NCI-H446 treated with DMSO at 0.1 percent for 48 hours (cell line): ENCODE data around the gene SERPIND1.
"Not testable (repeated sequence)": the region's sequence is repeated elsewhere in the genome, so short reads cannot be mapped to it uniquely, and the experiment has no call there.

Experiments
- DNase-seq: peaks from one replicate; lab custom pipeline; 2025; lab: John Stamatoyannopoulos, UW

The SERPIND1 gene

GRCh38 chr22:20815477-20816050, 41.7 kb downstream of the SERPIND1 start:
- DNase-seq: no peak

DNA sequence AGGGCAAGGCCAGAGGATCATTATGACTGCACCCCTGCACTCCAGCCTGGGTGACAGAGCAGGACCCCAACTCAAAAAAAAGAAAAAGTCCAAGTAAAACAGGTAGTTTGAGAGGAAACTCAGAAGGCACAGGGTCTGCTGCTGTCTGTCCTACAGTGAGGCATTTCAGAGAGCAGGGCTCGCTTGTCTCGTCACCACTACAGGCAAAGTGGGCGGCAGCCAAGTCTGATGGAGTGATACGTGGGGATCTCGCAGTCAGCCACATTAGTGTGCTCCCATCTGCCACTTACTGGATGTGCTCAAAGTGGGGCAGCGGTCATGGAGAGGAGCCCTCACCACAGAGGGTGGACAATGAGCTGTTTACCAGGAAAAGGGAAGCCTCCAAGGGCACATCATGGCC, 42.6 kb downstream of the SERPIND1 start:
- DNase-seq: no peak

GRCh38 chr22:20818471-20818870, 44.6 kb downstream of the SERPIND1 start:
- DNase-seq: no peak

DNA sequence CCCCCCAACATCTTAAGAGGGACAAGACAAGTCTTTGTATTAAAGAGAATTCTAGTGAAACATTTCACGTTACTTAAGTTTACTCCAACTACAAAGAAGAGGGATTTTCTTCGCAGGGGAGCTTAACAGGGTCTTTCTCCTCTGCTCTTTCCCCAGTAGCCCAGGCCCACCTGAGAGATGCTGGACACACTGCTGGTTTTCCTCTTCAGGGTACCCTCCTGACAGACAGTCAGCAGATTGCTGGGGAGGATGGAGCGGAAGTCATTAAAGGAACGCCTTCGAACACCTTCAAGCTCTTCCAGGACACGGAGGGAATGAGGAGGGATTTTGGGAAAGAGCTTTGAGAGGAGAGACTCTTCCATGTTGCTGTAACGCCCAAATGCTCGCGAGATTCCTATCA, 45.6 kb downstream of the SERPIND1 start:
- DNase-seq: no peak

- not testable (repeated sequence) for DNase-seq
Measured at GRCh38 chr22:20821717-20822239, 47.9 kb downstream of the SERPIND1 start.

- no peak for DNase-seq
Measured at GRCh38 chr22:20822240-20822639, 48.3 kb downstream of the SERPIND1 start.

DNA sequence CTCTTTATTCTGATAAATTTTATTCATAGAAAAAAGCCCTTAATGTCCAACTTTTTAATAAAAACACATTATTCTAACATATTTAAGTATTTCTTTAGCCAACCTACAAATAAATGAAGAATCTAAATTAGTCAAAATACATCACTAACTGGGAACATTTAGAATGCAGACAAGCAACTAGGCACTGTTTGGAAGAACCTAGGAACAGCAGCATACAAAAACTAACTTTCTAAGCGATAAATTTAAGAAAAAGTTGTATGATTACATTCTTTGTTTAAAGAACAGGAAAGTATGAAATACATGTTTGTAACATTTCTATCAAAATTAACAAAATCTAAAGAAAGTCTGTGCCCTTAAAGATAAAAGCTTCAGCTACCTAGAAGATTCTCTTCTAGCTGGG, 49.4 kb downstream of the SERPIND1 start:
- no peak for DNase-seq

DNA sequence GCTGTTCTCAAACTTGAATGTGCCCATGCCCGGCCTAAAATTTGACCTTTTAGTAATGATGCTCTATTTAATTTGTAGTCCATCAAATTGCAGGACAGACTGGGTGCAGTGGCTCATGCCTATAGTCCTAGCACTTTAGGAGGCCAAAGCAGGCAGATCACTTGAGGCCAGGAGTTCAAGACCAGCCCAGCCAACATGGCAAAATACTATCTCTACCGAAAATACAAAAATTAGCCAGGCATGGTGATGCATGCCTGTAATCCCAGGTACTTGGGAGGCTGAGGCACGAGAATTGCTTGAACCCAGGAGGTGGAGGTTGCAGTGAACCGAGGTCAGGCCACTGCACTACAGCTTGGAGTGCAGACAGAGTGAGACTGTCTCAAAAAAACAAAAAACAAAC, 51.3 kb downstream of the SERPIND1 start:
- not testable (repeated sequence) for DNase-seq

- DNase-seq: no peak
Measured at GRCh38 chr22:20825624-20826023, 51.7 kb downstream of the SERPIND1 start.

- DNase-seq: not testable (repeated sequence)
Measured at GRCh38 chr22:20826373-20827152, 52.6 kb downstream of the SERPIND1 start.

GRCh38 chr22:20829491-20830134, 55.7 kb downstream of the SERPIND1 start:
- no peak for DNase-seq

DNA sequence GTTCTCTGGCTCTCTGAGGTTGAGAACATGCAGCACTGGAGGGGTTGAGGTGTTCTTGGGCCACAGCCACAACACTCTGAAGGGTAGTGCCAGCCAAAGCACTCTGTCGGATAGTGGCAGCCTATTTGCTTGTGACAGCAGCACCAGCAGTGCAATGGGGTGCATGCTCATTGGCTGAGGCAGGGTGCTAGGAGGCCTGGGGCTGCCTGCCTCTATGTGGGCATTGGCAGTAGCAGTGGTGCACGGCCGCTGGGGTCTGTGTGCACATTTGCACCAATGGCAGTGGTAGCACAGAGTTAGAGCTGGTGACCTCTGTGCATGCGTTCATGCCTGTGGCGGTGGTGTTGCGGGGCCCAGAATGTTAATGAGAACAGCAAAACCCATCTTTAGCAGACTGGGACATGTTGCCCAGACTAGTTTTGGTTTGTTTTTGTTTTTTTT, 59.3 kb downstream of the SERPIND1 start:
- DNase-seq: no peak

DNA sequence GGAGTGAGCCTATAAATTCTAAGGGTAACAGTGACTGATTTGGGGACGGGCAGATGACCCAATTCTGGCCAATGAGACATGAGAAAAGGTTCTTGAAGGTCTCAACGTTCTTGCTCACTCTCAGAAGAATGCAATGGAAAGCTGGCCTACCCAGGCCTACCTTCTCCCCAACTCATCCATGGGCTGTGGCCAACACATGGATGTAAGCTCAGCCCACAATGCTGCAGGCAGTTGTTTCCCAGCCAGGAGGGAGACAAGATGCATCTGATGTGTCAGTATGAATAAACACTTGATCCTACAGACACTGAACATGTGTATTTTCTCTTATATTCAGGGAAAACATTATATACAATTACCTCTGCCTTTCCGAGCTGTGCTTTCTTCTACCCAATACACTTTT, 60.3 kb downstream of the SERPIND1 start:
- DNase-seq: no peak

- no peak for DNase-seq
Measured at GRCh38 chr22:20834725-20835124, 60.8 kb downstream of the SERPIND1 start.
